ENCODE results near the gene RASAL2.

- TF ChIP-seq CTCF (IDR thresholded peaks at IDR 0.05): peak; percentile 13; the same call in 1 of the 2 replicates
- no peak for TF ChIP-seq ZFX (IDR thresholded peaks at IDR 0.05; ENCODE audit: borderline replicate concordance)
Measured at GRCh38 chr1:178241837-178242236, 147.9 kb downstream of the RASAL2 start.

Data from 22Rv1 (cell line).